ENCODE results near the gene JMJD1C.

The JMJD1C gene

GRCh38 chr10:63214571-63214970 is 251.2 kb downstream of the JMJD1C start:
- Histone ChIP-seq H2AFZ (ENCODE audit: low read depth, low read length) (no peak overlapping the region), H3K27ac (ENCODE audit: low read length) (no peak overlapping the region), H3K9me3 (ENCODE audit: insufficient read depth, low read length) (no peaks in the 10 kb centered on the region), H4K20me1 (ENCODE audit: insufficient read depth, low read length) (peaks cover 56% of the 10 kb centered on the region), H3K27me3 (ENCODE audit: low read depth, low read length) (no peaks in the 10 kb centered on the region), H3K79me2 (ENCODE audit: low read length) (peaks cover 51% of the 10 kb centered on the region), H3K4me3 (ENCODE audit: low read length) (no peak overlapping the region), H3K36me3 (replicated peaks; ENCODE audit: low read depth, low read length) (peaks cover 36% of the 10 kb centered on the region), H3K4me1 (ENCODE audit: low read length) (peaks cover 10% of the 10 kb centered on the region), H3K4me2 (ENCODE audit: low read length) (no peak overlapping the region), H3K9ac (ENCODE audit: low read length) (no peak overlapping the region)
- no peak for TF ChIP-seq EZH2phosphoT487 (IDR thresholded peaks at IDR 0.05; ENCODE audit: low read depth)
- no peak for TF ChIP-seq CTCF (IDR thresholded peaks at IDR 0.05; ENCODE audit: low read depth, low read length)

- Histone ChIP-seq H3K36me3 (replicated peaks; ENCODE audit: low read depth, low read length) (peaks cover 42% of the 10 kb centered on the region), H3K27me3 (ENCODE audit: low read depth, low read length) (no peaks in the 10 kb centered on the region), H3K9me3 (ENCODE audit: insufficient read depth, low read length) (no peaks in the 10 kb centered on the region), H3K4me2 (ENCODE audit: low read length) (no peak overlapping the region), H3K79me2 (ENCODE audit: low read length) (peaks cover 45% of the 10 kb centered on the region), H2AFZ (ENCODE audit: low read depth, low read length) (no peak overlapping the region), H3K27ac (ENCODE audit: low read length) (no peak overlapping the region), H3K4me1 (ENCODE audit: low read length) (peaks cover 6% of the 10 kb centered on the region), H3K9ac (ENCODE audit: low read length) (no peak overlapping the region), H3K4me3 (ENCODE audit: low read length) (no peak overlapping the region), H4K20me1 (ENCODE audit: insufficient read depth, low read length) (peaks cover 54% of the 10 kb centered on the region)
- TF ChIP-seq EZH2phosphoT487 (IDR thresholded peaks at IDR 0.05; ENCODE audit: low read depth), result no peak
- TF ChIP-seq CTCF (IDR thresholded peaks at IDR 0.05; ENCODE audit: low read depth, low read length), result no peak
Measured at GRCh38 chr10:63213489-63213888, 252.3 kb downstream of the JMJD1C start.

- H3K27me3 ChIP-seq (ENCODE audit: low read depth, low read length), result no peaks in the 10 kb centered on the region
- H3K4me1 ChIP-seq (ENCODE audit: low read length), result peaks cover 29% of the 10 kb centered on the region
- peaks cover 53% of the 10 kb centered on the region for H3K36me3 ChIP-seq (replicated peaks; ENCODE audit: low read depth, low read length)
- peaks cover 58% of the 10 kb centered on the region for H3K79me2 ChIP-seq (ENCODE audit: low read length)
- no peak for TF ChIP-seq CTCF (IDR thresholded peaks at IDR 0.05; ENCODE audit: low read depth, low read length)
- no peak for TF ChIP-seq EZH2phosphoT487 (IDR thresholded peaks at IDR 0.05; ENCODE audit: low read depth)
- no peak overlapping the region for H3K9ac ChIP-seq (ENCODE audit: low read length)
- H3K4me3 ChIP-seq (ENCODE audit: low read length), result no peak overlapping the region
- H3K9me3 ChIP-seq (ENCODE audit: insufficient read depth, low read length), result no peaks in the 10 kb centered on the region
- no peak overlapping the region for H2AFZ ChIP-seq (ENCODE audit: low read depth, low read length)
- H4K20me1 ChIP-seq (ENCODE audit: insufficient read depth, low read length), result peaks cover 71% of the 10 kb centered on the region
- no peak overlapping the region for H3K27ac ChIP-seq (ENCODE audit: low read length)
- H3K4me2 ChIP-seq (ENCODE audit: low read length), result no peak overlapping the region
Measured at GRCh38 chr10:63210611-63211196, 255.1 kb downstream of the JMJD1C start.

- TF ChIP-seq EZH2phosphoT487 (IDR thresholded peaks at IDR 0.05; ENCODE audit: low read depth), result no peak
- TF ChIP-seq CTCF (IDR thresholded peaks at IDR 0.05; ENCODE audit: low read depth, low read length), result no peak
- Histone ChIP-seq H3K36me3 (replicated peaks; ENCODE audit: low read depth, low read length) (peaks cover 54% of the 10 kb centered on the region), H3K4me2 (ENCODE audit: low read length) (no peak overlapping the region), H3K4me1 (ENCODE audit: low read length) (peaks cover 39% of the 10 kb centered on the region), H3K9ac (ENCODE audit: low read length) (no peak overlapping the region), H2AFZ (ENCODE audit: low read depth, low read length) (no peak overlapping the region), H3K27ac (ENCODE audit: low read length) (no peak overlapping the region), H3K9me3 (ENCODE audit: insufficient read depth, low read length) (no peaks in the 10 kb centered on the region), H3K79me2 (ENCODE audit: low read length) (peaks cover 66% of the 10 kb centered on the region), H4K20me1 (ENCODE audit: insufficient read depth, low read length) (peaks cover 80% of the 10 kb centered on the region), H3K4me3 (ENCODE audit: low read length) (no peak overlapping the region), H3K27me3 (ENCODE audit: low read depth, low read length) (no peaks in the 10 kb centered on the region)
Measured at GRCh38 chr10:63209705-63210104, 256.1 kb downstream of the JMJD1C start.
